ENCODE data around the gene INTS11. TPM values are rescaled to one million over a fixed set of nuclear protein-coding genes. Genes with fewer than 3 reads are reported as not detected.

Gene INTS11
- total and polyA plus RNA-seq, 2 of the 13 experiments (the other 11 are each of a cell fraction or from before 2014, with no cell fraction given), result 52.8 to 94.8 TPM

DNA sequence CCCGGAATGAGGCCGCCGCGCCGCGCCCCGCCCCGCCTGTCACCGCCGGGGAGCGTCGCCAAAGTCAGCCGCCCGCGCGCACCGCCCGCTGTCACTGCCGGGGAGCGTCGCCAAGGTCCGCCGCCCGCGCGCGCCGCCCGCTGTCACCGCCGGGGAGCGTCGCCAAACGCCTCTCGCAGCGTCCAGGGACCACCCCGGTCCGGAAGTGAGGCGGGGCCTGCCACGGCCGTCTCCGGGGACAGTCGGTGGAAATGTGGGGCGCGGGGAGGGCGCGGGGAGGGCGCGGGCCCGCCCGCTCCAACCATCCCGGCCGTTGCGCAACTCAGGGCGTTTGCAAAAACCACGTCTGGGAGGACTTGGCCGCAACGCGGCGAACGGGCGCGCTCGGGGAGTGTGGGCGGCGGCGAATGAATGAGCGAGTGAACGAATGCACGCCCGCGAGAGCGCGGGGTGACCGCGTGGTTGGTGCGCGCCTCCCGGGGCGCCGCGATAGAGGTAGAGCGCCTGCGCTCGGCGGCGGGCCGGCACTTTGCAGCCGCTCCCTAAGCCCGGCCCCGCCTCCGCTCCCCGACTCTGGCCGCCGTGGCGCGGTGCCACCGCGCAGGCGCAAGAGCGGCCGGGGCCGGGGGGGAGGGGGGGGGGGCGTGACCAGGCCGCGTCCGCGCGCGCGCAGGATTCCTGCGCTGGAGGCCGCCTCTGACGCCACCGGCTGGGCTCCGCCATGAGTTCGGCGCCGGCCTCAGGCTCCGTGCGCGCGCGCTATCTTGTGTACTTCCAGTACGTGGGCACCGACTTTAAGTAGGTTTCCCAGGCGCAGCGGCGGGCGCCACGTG is 16.3 kb downstream of the INTS11 start, which contains the start of the genes ACAP3 and PUSL1 (continued):
- TF ChIP-seq ARID4A (CRISPR knock-in tag; IDR thresholded peaks at IDR 0.05; ENCODE audit: borderline replicate concordance) (peak; percentile 85; the same call in 1 of the 2 replicates), XBP1 (CRISPR knock-in tag; IDR thresholded peaks at IDR 0.05) (no peak), CHD4 (IDR thresholded peaks at IDR 0.05; ENCODE audit: borderline replicate concordance, low read length) (no peak), TOPORS (CRISPR knock-in tag; IDR thresholded peaks at IDR 0.05) (no peak), ZNF619 (CRISPR knock-in tag; IDR thresholded peaks at IDR 0.05) (no peak), U2AF1 (optimal IDR thresholded peaks at IDR 0.05; ENCODE audit: low read depth, low read length) (no peak), KDM5B (CRISPR knock-in tag; IDR thresholded peaks at IDR 0.05; ENCODE audit: borderline replicate concordance) (no peak; the same call in 1 of the 2 replicates), KDM4B (CRISPR knock-in tag; IDR thresholded peaks at IDR 0.05) (no peak), ZNF740 (CRISPR knock-in tag; IDR thresholded peaks at IDR 0.05) (peak; percentile 86; the same call in 1 of the 2 replicates), ZBTB25 (CRISPR knock-in tag; IDR thresholded peaks at IDR 0.05) (peak; percentile 68; the same call in 1 of the 2 replicates), ZNF713 (CRISPR knock-in tag; IDR thresholded peaks at IDR 0.05) (no peak), IRF2 (CRISPR knock-in tag; IDR thresholded peaks at IDR 0.05) (peak; percentile 44; the same call in 1 of the 2 replicates), TSC22D2 (CRISPR knock-in tag; IDR thresholded peaks at IDR 0.05; ENCODE audit: borderline replicate concordance) (no peak), EEA1 (CRISPR knock-in tag; IDR thresholded peaks at IDR 0.05; ENCODE audit: borderline replicate concordance) (no peak)
- TF ChIP-seq, protein P1, sequence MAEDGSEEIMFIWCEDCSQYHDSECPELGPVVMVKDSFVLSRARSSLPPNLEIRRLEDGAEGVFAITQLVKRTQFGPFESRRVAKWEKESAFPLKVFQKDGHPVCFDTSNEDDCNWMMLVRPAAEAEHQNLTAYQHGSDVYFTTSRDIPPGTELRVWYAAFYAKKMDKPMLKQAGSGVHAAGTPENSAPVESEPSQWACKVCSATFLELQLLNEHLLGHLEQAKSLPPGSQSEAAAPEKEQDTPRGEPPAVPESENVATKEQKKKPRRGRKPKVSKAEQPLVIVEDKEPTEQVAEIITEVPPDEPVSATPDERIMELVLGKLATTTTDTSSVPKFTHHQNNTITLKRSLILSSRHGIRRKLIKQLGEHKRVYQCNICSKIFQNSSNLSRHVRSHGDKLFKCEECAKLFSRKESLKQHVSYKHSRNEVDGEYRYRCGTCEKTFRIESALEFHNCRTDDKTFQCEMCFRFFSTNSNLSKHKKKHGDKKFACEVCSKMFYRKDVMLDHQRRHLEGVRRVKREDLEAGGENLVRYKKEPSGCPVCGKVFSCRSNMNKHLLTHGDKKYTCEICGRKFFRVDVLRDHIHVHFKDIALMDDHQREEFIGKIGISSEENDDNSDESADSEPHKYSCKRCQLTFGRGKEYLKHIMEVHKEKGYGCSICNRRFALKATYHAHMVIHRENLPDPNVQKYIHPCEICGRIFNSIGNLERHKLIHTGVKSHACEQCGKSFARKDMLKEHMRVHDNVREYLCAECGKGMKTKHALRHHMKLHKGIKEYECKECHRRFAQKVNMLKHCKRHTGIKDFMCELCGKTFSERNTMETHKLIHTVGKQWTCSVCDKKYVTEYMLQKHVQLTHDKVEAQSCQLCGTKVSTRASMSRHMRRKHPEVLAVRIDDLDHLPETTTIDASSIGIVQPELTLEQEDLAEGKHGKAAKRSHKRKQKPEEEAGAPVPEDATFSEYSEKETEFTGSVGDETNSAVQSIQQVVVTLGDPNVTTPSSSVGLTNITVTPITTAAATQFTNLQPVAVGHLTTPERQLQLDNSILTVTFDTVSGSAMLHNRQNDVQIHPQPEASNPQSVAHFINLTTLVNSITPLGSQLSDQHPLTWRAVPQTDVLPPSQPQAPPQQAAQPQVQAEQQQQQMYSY (CRISPR knock-in tag; IDR thresholded peaks at IDR 0.05), result peak; percentile 33; the same call in 1 of the 2 replicates
- TF ChIP-seq, protein P2, sequence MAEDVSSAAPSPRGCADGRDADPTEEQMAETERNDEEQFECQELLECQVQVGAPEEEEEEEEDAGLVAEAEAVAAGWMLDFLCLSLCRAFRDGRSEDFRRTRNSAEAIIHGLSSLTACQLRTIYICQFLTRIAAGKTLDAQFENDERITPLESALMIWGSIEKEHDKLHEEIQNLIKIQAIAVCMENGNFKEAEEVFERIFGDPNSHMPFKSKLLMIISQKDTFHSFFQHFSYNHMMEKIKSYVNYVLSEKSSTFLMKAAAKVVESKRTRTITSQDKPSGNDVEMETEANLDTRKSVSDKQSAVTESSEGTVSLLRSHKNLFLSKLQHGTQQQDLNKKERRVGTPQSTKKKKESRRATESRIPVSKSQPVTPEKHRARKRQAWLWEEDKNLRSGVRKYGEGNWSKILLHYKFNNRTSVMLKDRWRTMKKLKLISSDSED (CRISPR knock-in tag; IDR thresholded peaks at IDR 0.05), result no peak
- TF ChIP-seq, protein P3, sequence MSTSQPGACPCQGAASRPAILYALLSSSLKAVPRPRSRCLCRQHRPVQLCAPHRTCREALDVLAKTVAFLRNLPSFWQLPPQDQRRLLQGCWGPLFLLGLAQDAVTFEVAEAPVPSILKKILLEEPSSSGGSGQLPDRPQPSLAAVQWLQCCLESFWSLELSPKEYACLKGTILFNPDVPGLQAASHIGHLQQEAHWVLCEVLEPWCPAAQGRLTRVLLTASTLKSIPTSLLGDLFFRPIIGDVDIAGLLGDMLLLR (CRISPR knock-in tag; IDR thresholded peaks at IDR 0.05), result peak; percentile 10; the same call in 1 of the 2 replicates
